OCI-M2 (cell line): ENCODE results near the gene ZNRF1.
"Not testable (repeated sequence)": the region's sequence is repeated elsewhere in the genome, so short reads cannot be mapped to it uniquely, and the experiment has no call there.

ENCODE experiments used
- DNase-seq: peaks from one replicate; lab custom pipeline; 2025; ENCODE audit not compliant: unreplicated experiment; lab: John Stamatoyannopoulos, UW

Gene ZNRF1

DNA sequence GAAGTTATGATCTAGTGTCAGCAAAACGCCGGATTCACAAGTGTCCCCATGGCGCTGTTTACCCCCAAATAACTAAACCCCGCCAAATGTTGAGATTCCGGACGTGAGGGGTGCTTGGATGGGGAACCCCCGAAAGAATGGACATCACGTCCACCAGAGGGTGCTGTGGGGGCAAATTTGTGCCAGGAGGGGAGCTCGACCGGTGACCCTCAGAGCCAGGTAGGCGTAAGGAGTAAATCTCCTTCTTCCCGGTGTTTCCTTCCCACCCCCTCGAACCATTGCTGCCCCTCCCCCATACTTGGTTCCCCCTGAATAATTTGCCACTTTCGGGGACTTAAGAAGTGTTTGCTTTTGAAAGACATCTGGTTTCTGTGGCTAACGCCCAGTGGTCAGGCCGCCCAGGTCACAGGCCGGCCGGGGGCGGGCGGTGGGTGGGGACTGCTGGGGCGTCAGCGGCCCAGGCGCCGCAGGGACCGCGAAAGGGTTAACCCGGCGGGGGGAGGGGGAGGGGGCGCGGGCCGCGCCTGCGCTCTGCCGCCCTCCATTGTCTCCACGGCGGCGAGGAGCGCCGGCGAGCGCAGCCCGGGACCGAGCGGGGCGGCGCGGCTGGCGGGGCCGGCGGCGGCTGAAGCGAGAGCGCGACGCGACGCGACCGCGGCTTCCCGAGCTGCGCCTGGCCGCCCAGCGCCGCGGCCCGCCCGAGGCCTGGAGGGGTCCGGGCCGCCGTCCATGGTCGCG lies at the start of gene ZNRF1:
Gene ZNRF1 (plus strand): TSS at position 544 of the 738 bp plus-strand sequence. CDS start 648 bp downstream, outside the sequence.
- no peak for DNase-seq

DNA sequence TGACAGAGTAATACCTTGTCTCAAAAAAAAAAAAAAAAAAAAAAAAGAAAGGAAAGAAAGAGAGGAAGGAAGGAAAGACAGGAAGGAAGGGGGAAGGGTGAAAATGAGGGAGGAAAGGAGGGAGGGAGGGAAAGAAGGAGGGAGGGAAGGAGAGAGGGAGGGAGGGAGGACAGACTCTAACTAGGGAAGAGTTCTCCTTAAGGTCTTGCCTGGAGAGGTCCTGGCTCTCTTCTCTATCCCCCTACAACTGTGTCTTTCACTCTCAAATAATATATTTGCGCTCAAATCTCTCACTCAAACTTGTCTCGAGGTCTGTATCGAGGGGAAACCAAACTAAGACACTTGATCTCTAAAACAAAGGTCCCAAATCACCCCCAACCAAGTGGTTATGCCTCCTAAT lies 49.5 kb upstream of the ZNRF1 start:
- no peak for DNase-seq

DNA sequence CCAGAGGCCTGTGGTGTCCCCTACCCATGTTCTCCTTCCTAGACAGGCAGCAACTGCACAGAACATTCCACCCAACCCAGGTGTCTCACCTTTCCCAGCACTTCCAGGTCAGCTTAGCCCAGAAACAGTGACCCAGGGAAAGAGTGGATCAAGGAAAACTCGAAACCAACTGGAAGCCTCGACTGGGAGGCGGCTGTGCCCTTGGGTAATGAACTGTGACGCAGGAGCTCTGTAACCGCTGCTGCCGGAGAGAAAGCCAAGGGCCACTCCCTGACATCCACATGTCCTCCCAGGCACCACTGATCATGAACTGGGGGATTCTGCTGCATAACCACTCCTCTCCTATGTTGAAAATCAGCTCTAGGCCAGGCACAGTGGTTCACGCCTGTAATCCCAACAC lies 48.3 kb upstream of the ZNRF1 start:
- DNase-seq: no peak

DNA sequence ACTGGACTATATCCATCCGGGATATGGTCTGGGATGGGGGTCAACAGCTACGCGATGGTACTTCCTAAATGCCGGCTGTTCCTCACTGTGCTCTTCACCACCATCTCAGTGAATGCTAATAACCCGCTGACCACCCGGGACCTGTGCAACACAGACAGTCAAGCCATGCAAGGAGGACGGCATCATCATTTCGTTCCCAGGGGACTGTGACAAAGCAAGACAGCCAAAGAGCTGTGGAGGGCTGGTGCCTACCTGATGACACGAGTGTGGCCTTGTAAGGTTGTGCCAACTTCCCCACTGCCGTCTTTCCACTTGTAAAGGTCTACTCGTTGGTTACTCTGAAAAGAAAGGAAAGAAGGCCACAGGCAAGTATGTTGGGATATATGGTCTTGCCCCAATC lies 47.6 kb upstream of the ZNRF1 start:
- no peak for DNase-seq

DNA sequence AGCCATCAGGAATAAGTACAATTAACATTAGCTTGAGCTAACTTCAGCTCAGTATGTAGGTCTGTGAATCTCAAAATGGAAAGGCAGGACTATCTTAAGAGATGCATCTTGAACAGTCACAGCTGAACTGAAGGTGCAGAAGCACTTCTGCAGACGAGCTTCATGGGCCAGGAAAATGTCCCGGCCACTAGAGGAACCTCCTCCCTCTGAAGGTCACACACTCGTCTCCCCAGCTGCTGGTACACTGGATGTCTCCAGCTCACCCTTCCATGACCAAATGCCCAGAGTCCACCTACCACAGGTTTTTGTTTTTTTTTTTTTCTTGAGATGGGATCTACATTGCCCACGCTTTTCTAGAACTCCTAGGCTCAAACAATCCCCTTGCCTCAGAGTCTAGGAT lies 47.1 kb upstream of the ZNRF1 start:
- DNase-seq: no peak

DNA sequence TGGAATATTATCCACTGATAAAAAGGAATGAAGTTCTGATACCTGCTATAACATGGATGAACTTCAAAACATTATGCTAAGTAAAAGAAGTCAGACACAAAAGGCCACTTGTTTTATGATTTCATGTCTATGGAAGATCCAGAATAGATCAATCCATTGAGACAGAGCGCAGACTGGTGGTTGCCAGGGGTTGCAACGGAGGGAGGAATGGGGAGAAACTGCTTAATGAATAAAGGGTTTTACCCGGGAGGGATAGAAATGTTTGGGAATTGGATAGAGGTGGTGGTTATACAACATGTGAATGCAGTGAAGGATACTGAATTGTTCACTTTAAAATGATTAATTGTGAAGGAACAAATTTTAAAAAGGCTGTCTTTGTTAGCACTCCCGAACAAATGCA lies 44.1 kb upstream of the ZNRF1 start:
- DNase-seq: no peak

DNA sequence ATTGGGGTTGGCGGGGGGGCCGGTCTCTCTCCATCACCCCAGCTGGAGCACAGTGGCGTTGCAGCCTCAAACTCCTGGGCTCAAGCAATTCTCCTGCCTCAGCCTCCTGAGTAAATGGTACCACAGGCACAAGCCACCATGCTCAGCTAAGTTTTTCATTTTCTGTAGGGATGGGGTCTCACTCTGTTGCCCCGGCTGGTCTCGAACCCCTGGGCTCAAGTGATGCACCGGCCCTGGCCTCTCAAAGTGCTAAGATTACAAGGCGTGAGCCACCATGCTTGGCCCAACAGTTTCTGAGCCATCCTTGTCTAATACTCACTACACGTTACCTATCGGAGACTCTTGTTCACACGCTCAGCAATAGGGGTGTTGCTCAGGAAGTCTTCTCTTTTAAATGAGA lies 25.5 kb upstream of the ZNRF1 start:
- DNase-seq: no peak

DNA sequence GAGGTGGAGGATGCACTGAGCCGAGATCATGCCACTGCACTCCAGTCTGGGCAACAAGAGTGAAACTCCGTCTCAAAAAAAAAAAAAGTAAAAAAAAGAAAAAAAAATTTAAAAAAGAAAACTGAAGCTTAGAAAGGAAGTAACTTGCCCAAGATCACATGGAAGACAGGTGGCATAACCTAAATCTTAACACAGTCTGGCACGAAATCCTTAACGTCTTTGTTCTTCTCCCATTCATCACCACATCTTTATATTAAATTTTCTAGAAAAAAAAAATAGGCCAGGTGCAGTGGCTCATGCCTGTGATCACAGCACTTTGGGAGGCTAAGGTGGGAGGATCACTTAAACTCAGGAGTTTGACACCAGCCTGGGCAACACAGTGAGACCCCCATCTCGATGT lies 23.2 kb upstream of the ZNRF1 start:
- DNase-seq: no peak

DNA sequence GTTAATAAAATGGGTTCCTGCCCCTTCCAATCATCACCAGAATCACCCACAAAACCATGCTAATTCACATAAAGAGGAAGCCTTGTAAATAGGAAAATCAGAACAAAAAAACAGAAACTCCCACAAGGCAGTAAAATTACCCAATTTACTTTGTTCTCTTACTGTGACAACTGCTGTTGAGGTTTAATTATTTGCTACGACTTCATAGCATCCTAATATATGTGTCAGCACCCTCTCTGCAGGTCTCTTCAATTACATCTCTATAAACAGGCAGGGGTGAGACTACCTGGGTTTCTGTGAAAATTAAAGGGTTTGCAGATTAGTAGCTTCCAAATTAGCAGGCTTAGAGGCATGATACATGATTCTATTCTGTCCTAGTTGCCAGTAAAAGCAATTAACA lies 16.6 kb upstream of the ZNRF1 start:
- DNase-seq: no peak

DNA sequence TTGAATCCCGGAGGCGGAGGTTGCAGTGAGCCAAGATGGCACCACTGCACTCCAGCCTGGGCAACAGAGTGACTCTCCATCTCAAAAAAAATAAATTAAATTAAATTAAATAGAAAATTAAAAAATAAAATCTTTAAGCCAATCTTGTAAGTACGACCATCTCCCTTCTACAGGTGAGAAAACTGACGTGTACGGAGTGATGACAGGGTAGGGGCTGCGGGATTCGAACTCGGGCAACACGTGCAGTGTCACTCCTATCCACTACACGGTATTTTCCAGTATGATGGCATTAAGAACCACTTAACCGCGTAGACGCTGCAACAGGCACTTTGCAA lies 14.7 kb upstream of the ZNRF1 start:
- DNase-seq: no peak

DNA sequence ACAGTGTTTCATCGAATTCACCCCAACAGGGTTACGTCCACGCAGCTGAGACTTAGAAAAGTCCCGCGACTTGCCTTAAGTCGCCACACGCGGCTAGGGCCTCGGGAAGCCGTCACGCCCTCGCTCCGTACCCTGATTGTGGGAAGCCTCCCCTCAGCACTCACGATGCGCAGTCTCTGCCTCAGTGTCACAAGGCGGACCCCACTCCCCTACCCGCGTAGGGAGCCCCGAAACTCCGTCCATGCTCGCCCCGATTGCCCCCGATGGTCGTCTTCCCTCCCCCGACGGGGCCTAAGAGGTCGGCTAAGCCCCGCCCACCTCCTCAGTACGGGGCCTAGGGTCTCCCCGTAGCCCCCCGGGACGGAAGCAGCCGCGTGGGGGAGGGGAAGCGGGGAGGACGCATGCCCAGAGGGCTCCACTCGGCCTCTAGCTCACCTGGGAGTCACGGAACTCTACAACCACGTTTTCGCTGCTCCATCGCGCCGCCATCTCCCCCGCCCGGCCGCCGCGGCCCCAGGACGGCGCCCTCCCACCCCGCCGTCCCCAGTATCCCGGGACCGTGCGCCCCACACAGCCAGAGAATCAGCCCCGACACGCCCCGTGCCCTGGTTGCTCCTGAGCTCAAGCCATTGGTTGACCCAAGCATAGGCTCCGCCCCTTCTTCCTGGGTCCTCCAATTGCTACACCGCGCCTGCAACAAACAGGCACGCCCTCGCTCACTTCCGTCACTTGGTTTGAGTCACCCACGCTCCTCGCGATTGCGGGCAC lies 14.1 kb upstream of the ZNRF1 start, which contains the start of gene WDR59:
Gene WDR59 (minus strand): TSS at position 595 of the 768 bp plus-strand sequence. CDS start 106 bp downstream, at position 489.
- DNase-seq: peak; percentile 93

DNA sequence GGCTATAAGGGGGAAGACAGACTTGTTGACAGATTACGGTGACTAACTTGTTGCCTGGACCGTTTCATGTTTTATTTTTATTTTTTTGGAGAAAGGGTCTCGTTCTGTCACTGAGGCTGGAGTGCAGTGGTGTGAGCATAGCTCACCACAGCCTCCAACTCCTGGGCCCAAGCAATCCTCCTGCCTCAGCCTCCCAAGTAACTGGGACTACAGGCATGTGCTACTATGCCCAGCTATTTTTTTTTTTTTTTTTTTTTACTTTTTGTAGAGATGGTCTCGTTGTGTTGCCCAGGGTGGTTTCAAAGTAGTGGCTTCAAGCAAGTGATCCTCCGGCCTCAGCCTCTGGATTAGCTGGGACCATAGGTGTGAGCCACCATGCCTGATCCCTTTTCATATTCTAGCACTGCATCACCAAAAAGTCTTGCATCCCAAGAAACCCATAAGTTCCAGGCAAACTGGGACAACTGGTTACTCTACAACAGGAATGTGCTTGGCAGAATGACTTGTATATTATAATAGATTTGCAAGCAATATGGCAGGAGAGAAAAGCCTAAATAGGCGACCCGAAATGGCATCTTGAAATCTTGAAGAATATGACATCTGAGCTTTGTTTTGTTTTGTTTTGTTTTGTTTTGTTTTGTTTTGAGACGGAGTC lies 11.7 kb upstream of the ZNRF1 start:
- no peak for DNase-seq

DNA sequence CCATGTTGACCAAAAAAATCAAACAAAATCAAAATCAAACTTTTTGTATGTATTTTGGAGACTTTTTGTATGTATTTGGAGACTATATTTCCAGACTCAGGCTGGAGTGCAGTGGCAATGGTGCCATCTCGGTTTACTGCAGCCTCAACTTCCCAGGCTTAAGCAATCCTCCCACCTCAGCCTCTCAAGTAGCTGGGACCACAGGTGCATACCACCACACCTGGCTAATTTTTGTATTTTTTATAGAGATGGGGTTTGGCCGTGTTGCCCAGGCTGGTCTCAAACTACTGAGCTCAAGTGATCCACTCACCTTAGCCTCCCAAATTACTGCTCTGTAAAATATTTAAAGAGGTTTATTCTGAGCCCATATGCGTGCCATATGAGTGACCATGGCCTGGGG lies 9.0 kb upstream of the ZNRF1 start:
- not testable (repeated sequence) for DNase-seq

DNA sequence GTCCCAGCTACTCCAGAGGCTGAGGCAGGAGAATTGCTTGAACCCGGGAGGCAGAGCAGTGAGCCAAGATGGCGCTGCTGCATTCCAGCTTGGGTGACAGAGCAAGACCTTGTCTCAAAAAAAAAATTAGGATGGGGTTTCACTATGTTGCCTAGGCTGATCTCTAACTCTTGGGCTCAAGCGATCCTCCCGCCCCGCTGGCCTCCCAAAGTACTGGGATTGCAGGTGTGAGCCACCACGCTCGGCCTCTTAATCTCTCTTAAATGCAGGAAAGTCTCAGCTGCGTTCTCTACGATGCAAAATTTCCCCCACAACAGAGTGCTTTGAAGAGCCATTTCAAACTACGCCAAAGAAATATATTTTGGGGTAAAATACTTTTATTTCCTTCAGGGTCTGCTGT lies 8.0 kb upstream of the ZNRF1 start:
- DNase-seq: no peak

DNA sequence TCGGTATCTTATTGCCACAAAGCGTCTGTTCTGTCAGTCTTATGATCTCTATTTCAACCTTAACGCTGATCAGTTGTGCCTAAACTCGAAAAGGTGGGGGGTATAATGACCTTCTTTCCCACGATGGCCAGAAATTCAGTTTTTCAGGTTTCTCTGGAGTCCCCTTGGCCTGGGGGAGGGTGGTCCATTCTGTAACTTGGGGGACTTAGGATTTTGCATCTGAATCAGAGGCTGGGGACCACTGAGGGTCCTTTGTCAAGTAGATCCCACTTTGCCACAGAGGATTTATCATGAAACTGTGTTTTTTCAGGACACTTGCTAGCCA lies 7.6 kb upstream of the ZNRF1 start:
- no peak for DNase-seq

DNA sequence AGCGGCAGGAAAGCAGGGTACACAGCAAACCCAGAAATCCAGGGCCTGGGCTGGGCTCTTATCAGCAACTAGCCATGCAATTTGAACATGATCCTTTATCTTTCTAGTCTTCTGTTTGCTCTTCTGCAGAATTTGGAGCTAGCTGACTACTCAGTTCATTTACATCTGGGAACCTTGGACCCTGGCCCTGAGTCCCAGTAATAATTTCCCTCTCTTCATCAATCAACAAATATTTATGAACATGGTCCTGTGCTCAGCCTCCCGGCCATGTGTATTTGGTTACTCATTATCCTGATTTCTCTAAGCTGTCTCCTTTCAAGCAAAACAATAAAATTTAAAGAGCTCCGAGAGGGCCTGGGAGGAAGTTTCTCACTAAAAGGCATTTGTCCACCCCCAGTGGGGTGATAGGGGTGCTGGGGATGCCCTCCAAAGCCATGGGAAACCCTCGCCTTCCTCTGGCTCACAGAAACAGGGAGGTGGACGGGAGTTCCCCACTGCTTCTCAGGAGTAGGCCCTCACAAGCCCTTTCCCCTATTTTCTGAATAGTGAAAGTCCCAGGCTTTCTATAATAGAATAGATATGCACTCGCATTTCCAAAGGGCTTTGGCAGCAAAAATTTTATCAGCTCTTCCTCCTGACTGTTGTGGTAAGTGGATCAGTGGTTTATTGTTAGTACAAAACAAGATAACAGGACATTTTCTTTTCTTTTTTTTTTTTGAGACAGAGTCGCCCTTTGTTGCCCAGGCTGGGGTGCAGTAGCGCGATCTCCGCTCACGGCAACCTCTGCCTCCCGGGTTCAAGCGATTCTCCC lies 7.0 kb upstream of the ZNRF1 start:
- peak; percentile 43 for DNase-seq

DNA sequence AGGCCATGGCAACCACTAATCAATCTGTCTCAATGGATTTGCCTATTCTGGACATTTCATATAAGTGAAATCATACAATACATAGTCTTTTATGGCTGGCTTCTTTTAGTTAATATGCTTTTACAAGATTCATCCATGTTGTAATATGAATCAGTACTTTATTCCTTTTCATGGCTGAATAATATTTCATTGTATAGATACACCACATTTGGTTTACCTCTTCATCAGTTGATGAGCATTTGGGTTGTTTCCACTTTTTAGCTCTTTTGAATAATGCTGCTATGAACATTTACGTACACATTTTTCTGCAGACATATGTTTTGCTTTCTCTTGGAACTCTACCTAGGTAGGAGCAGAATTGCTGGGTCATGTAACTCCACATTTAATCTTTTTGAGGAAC lies 2.8 kb upstream of the ZNRF1 start:
- no peak for DNase-seq

DNA sequence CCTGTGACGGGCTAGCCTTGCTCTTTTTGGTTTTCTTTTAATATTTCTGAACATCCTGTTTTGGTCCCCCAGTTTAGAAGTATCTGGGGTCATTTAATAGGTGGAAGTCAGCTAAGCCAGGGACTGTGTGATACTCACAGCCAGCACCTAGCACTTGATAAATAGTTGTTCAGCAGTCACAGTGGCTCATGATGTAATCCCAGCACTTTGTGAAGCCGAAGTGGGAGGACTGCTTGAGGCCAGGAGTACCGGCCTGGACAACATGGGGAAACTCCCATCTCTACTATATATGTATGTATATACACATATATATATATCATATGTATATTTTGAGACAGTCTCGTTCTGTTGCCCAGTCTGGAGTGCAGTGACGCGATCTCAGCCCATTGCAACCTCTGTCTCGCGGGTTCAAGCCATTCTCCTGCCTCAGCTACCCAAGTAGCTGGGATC lies 1.8 kb upstream of the ZNRF1 start:
- DNase-seq: no peak

DNA sequence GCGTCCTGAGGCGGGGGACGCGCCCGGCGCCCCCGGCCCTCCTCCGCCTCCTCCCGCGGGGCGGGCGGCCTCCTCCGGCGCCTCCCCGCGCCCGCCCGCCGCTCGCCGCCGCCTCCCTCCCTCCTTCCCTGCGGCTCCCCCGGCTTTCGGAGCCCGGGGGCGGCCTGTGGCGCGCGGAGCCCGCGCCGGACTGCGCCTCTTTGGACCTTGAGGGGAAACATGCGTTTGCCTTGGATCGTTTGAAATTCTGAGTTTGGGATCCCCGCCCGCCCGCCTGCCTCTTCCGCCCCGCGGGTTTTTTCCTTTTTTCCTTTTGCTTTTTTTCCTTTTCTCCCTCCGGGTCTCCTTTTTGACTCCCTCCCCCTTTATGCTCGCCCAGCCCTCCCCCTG lies 390 bp downstream of the ZNRF1 start:
- no peak for DNase-seq

DNA sequence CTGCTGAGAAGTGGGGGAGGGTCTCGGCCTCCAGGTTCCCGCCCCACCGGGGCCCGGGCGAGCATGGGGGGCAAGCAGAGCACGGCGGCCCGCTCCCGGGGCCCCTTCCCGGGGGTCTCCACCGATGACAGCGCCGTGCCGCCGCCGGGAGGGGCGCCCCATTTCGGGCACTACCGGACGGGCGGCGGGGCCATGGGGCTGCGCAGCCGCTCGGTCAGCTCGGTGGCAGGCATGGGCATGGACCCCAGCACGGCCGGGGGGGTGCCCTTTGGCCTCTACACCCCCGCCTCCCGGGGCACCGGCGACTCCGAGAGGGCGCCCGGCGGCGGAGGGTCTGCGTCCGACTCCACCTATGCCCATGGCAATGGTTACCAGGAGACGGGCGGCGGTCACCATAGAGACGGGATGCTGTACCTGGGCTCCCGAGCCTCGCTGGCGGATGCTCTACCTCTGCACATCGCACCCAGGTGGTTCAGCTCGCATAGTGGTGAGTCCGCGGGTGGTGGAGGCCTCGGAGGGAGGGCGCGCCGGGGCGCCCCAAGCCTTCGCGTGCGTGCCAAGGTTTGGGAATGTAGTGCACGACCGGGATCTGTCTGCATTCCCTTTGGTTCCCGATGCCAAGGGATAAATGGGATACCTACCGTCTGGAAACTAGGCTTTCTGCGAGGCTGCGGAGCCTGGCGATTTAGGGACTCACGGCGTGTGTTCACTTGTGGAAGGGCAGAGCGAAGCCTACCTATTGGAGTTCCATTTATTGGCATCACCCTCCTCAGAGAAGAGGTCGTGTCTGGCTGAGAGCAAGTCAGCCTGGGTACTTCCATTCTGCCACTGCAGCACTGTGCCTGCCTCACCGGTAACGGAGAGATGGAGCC lies 1.0 kb downstream of the ZNRF1 start:
- no peak for DNase-seq
